GM12891 (cell line): ENCODE data around the gene OR11L1. TPM values are rescaled to one million over a fixed set of nuclear protein-coding genes. Genes with fewer than 3 reads are reported as not detected.

ENCODE experiments used
- DNase-seq: peaks from one replicate; pipeline ENCODE4 v3.0.0; 2011; ENCODE audit warnings: low spot score; ENCODE audit not compliant: insufficient read length
- FAIRE-seq: peaks from 2 replicates; lab custom pipeline; 2011; peaks lifted over from hg19 to GRCh38; lab: Jason Lieb, UNC
- PAX5 ChIP-seq: IDR thresholded peaks from 2 replicates; pipeline ENCODE4 v1.6.1; 2011; ENCODE audit warnings: low read length, moderate library complexity, mild to moderate bottlenecking; ENCODE audit not compliant: insufficient read depth, severe bottlenecking
- POLR2A ChIP-seq: IDR thresholded peaks from 2 replicates; pipeline ENCODE4 v1.6.1; 2011; ENCODE audit warnings: low read depth, low read length, control low read depth
- POLR2AphosphoS5 ChIP-seq: IDR thresholded peaks from 2 replicates; pipeline ENCODE4 v1.6.1; 2011; ENCODE audit warnings: low read depth, low read length, control low read depth
- POU2F2 ChIP-seq: IDR thresholded peaks from 2 replicates; pipeline ENCODE4 v1.6.1; 2011; ENCODE audit warnings: low read depth, mild to moderate bottlenecking, control low read depth, low read length, moderate library complexity
- SPI1 ChIP-seq: IDR thresholded peaks from 2 replicates; pipeline ENCODE4 v1.6.1; 2011; ENCODE audit warnings: low read depth, low read length, control low read depth
- TAF1 ChIP-seq: IDR thresholded peaks from 2 replicates; pipeline ENCODE4 v1.6.1; 2011; ENCODE audit warnings: low read depth, low read length, control low read depth
- polyA plus RNA-seq: library from polyadenylated mRNA; unstranded; fragments of >200 nt; gene quantifications from one replicate; pipeline ENCODE4 v1.2.1, GENCODE V29; 2012; ENCODE audit warnings: low read depth, missing spikeins, inconsistent platforms; ENCODE audit not compliant: missing spikeins

OR11L1 gene, protein sequence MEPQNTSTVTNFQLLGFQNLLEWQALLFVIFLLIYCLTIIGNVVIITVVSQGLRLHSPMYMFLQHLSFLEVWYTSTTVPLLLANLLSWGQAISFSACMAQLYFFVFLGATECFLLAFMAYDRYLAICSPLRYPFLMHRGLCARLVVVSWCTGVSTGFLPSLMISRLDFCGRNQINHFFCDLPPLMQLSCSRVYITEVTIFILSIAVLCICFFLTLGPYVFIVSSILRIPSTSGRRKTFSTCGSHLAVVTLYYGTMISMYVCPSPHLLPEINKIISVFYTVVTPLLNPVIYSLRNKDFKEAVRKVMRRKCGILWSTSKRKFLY
- polyA plus RNA-seq, result not detected

DNA sequence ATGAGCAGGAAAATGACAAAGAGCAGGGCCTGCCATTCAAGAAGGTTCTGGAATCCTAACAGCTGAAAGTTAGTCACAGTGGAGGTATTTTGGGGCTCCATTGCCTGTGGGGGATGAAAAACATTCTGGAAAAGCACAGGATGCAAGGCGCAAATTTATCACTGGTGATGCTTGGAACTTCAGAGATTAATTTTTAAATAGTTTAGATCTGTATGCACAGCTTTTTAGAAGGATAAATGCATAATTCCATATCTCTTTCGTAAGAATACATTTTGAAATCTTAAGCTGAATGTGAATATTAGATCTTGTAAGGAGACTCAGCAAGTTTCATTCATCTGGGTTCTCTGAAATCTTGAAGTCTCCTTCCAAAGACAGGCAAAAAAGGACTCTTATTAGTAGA, at the start of gene OR11L1:
OR11L1 (minus strand) TSS at position 101 of the 400 bp plus-strand sequence; CDS start at position 101, 0 bp downstream.
- DNase-seq, result no peak
- no peak for FAIRE-seq
- TF ChIP-seq SPI1, result no peak
- no peak for TF ChIP-seq POLR2AphosphoS5
- no peak for TF ChIP-seq TAF1
- TF ChIP-seq POLR2A, result no peak
- TF ChIP-seq PAX5, result no peak
- TF ChIP-seq POU2F2, result no peak

DNA sequence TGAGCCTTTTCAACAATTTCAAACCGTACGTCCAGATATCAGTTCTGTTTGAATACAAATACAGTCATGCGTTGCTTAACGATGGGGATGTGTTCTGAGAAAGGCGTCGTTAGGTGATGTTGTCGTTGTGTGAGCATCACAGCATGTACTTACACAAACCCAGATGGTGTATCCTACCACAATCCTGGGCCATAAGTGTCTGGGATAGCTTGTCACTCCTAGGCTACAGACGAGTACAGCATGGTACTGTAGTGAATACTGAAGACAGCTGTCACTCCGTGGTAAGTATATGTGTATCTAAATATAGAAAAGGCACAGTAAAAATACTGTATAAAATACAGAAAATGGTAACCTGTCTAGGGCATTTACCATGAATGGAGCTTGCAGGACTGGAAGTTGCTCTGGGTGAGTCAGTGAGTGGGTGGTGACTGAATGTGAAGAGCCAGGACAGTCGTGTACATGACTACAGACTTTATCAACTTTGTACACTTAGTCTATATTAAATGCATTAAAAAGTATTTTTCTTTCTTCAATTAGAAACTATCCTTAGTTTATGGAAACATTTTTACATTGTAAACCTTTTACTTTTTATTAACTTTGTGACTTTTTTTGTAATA, 43.2 kb upstream of the OR11L1 start:
- FAIRE-seq (no peak), DNase-seq (no peak)
- no peak for TF ChIP-seq POLR2A
- no peak for TF ChIP-seq POLR2AphosphoS5
- TF ChIP-seq TAF1, result no peak
- no peak for TF ChIP-seq PAX5
- TF ChIP-seq POU2F2, result no peak
- TF ChIP-seq SPI1, result no peak

DNA sequence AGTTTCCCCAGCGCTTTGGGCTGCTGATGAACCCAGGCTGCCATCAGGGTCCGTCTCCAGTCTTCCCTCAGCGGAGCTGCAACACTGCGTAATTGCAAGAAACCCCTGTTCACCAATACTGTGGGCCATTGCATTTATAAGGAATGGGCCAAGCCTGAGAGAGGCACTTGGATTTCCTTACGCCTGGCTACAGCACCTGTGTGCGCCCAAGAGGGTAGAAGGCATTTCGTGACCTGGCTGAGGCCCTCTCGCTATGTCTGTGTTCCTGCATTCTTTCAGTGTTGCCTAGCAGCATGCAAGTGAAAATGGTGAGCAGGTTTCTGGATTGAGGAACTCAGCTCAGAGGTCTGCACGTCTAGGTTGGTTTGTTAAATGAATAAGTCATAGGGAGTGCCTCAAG, 41.6 kb upstream of the OR11L1 start:
- FAIRE-seq, result no peak
- no peak for DNase-seq
- TF ChIP-seq POU2F2, result no peak
- TF ChIP-seq PAX5, result no peak
- no peak for TF ChIP-seq SPI1
- no peak for TF ChIP-seq POLR2AphosphoS5
- TF ChIP-seq POLR2A, result no peak
- TF ChIP-seq TAF1, result no peak

DNA sequence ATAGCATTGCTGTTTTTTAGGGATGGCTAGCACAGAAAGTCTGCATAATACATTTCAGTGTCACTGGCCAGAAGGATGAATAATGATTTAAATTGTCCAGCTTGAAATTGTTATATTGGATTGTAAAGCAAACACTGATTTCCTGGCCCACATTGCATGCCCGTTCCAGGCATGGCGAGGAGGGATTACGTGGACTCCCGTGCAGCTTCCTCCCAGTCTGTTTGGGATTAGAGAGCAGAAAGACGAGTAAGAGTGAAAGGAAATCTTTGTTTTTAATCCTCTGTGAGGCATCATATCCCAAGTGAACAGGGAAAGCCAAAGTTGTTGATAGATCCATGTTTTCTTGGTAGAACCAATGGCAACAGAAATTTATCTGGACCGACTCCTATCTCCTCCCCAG, 23.7 kb upstream of the OR11L1 start:
- no peak for FAIRE-seq
- DNase-seq, result no peak
- TF ChIP-seq POU2F2 (no peak), POLR2A (no peak), TAF1 (no peak), POLR2AphosphoS5 (no peak), SPI1 (no peak), PAX5 (no peak)

DNA sequence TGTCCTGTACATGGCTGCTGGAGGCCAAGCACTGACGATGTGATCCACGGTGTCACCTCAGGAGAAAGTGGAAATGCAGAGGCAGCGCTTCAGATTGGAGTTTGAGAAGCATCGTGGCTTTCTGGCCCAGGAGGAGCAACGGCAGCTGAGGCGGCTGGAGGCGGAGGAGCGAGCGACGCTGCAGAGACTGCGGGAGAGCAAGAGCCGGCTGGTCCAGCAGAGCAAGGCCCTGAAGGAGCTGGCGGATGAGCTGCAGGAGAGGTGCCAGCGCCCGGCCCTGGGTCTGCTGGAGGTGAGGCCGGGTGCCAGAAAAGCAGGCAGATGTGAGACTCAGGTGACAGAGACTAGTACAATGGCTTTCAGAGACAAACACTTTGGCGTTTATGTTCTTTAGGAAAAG, 22.9 kb upstream of the OR11L1 start:
- no peak for TF ChIP-seq POLR2AphosphoS5
- TF ChIP-seq PAX5, result no peak
- TF ChIP-seq POU2F2, result no peak
- TF ChIP-seq POLR2A, result no peak
- DNase-seq (no peak), FAIRE-seq (no peak)

DNA sequence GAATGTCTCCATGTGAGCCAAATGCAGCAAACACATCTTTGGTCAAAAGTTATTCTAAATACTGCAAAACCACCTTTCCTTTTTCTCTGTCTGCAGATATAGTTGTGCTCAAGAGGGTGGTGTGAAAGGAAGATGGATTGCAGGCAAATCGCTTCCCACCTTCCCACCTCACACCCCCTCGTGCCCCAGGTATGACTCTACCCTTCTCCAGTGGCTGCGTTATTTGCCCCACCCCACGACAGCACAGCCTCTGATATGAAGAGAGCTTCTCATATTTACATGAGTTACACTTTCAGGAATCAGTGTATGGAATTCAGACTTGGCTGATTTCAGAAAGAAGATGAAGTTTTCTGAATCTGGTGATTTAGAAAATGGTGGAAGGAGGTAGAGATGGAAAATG, 21.1 kb upstream of the OR11L1 start:
- FAIRE-seq (no peak), DNase-seq (no peak)
- no peak for TF ChIP-seq POLR2A
- no peak for TF ChIP-seq POU2F2
- TF ChIP-seq SPI1, result no peak
- TF ChIP-seq TAF1, result no peak

DNA sequence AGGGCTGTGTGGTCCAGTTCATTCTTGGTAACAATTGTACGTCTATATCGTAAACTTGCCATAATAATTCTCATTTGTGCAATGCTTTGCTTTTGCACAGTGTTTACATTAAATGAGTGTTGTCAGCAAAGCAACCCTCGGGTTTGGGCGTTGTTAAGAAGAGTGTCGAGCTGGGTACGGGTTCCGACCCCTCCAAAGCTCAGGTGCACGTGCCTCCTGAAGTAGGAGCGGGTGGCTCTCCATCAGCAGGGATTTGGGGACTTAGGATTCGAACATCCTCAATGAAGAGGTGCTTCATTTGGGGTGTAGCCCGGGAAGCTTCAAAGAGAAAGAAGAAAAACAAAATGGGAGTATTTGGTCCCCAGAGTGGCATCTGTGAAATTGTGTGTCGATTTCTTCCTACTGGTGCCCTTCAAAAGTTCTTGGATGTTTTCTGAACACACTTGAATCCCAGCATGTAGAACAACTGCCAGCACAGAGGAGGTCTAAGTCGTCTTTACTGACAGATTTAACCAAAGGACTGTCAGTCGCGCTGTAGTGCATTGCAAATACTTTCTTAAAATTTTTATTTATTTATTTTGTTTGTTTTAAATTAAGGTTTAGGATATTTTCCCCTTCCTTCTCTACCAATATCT, 16.4 kb upstream of the OR11L1 start:
- no peak for DNase-seq
- FAIRE-seq, result no peak
- no peak for TF ChIP-seq POLR2AphosphoS5
- TF ChIP-seq TAF1, result no peak
- TF ChIP-seq PAX5, result no peak
- no peak for TF ChIP-seq POU2F2
- no peak for TF ChIP-seq POLR2A
- TF ChIP-seq SPI1, result no peak

DNA sequence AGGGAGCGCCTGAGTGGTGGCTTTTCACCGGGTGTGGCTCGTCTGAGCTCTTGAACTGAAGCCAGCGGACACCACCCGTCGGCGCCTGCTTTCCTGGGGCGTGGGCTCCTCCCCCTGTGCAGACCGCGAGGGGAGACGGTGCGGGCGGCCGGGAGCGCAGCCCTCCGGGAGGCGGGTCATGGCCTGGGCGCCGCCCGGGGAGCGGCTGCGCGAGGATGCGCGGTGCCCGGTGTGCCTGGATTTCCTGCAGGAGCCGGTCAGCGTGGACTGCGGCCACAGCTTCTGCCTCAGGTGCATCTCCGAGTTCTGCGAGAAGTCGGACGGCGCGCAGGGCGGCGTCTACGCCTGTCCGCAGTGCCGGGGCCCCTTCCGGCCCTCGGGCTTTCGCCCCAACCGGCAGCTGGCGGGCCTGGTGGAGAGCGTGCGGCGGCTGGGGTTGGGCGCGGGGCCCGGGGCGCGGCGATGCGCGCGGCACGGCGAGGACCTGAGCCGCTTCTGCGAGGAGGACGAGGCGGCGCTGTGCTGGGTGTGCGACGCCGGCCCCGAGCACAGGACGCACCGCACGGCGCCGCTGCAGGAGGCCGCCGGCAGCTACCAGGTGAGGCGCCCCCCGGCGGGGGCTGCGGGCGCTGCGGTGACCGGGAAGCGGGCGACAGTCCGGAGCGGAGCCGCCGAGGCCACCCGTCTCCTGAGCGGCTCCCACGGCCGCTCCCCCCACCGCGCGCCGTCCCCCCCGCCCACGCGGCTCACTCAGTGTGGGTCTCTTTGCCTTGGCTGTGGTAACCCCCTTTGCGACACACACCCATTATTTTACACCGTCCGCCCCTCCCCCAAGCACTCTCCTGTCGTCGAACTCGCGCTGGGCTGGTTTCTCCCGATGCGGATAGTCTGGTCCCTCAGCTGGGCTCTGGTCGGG, 15.6 kb upstream of the OR11L1 start, which contains the start of gene TRIM58:
TRIM58 (plus strand) TSS at position 119 of the 916 bp plus-strand sequence; CDS start at position 179, 60 bp downstream.
- TF ChIP-seq TAF1, result no peak
- no peak for FAIRE-seq
- DNase-seq, result peak; percentile 30

DNA sequence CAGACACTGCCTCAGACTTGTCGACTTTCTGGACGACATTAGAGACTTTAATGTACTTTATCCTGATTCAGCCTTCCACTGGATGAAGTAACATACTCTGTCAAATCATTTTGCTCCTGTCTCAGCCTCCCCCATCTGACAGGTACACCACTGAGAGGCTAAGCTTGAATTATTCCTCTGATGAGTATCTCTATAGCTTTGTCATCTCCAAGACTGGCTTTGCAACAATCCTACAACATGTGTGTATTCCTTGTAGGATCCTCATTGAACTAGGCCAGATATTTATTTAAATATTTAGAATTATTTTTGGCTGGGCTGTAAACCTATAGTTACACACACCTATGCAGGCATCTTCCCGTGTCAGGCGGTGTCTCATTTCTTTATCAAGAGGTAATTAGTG, 14.2 kb upstream of the OR11L1 start:
- FAIRE-seq (no peak), DNase-seq (no peak)
- TF ChIP-seq POLR2AphosphoS5, result no peak
- no peak for TF ChIP-seq POU2F2
- TF ChIP-seq POLR2A, result no peak
- no peak for TF ChIP-seq PAX5
- no peak for TF ChIP-seq SPI1
- no peak for TF ChIP-seq TAF1
